Left kidney (tissue), 8 donors: Measurements from ENCODE around the gene DIO2. TPM values are rescaled to one million over a fixed set of nuclear protein-coding genes. Genes with fewer than 3 reads are reported as not detected.
A peak's percentile ranks its signal among the peaks of the same experiment; 100 is the strongest.

Experiments used
- DNase-seq: peaks from one replicate; pipeline ENCODE4 v3.0.0-alpha.2; 2013
- long read RNA-seq, 8 donors: transcript quantifications; one replicate each; lab custom pipeline, GENCODE V29; 2026
- polyA plus RNA-seq: library from polyadenylated mRNA; unstranded; fragments of 120-200 nt; gene quantifications from one replicate; pipeline ENCODE4 v1.2.1, GENCODE V29; 2013; ENCODE audit not compliant: insufficient read length

Gene DIO2
- polyA plus RNA-seq = 0.45 TPM
- long read RNA-seq, donor 1 = 0 reads
- long read RNA-seq, donor 2 = 0 reads
- long read RNA-seq, donor 3 = 0 reads
- long read RNA-seq, donor 4 = 0 reads
- long read RNA-seq, donor 5 = 0 reads
- long read RNA-seq, donor 6 = 0 reads
- long read RNA-seq, donor 7, full-length matches to known transcripts = 1 of 1 reads
- long read RNA-seq, donor 7, partial matches to known transcripts = 0 of 1 reads
- long read RNA-seq, donor 7, other reads (novel, unspliced or antisense) = 0 of 1 reads
- long read RNA-seq, donor 8 = 0 reads

GRCh38 chr14:80211153-80212022 is at the start of gene DIO2:
DIO2 (minus strand) TSS chr14:80211504; CDS start chr14:80211472, 32 bp downstream.
- peak; percentile 8 for DNase-seq

GRCh38 chr14:80260645-80261044 is 49.3 kb upstream of the DIO2 start:
- peak; percentile 27 for DNase-seq

GRCh38 chr14:80239631-80240030 is 28.3 kb upstream of the DIO2 start:
- DNase-seq = no peak

- DNase-seq = no peak
These were observed 25.8 kb upstream of the DIO2 start for GRCh38 chr14:80237143-80237542.

DNA sequence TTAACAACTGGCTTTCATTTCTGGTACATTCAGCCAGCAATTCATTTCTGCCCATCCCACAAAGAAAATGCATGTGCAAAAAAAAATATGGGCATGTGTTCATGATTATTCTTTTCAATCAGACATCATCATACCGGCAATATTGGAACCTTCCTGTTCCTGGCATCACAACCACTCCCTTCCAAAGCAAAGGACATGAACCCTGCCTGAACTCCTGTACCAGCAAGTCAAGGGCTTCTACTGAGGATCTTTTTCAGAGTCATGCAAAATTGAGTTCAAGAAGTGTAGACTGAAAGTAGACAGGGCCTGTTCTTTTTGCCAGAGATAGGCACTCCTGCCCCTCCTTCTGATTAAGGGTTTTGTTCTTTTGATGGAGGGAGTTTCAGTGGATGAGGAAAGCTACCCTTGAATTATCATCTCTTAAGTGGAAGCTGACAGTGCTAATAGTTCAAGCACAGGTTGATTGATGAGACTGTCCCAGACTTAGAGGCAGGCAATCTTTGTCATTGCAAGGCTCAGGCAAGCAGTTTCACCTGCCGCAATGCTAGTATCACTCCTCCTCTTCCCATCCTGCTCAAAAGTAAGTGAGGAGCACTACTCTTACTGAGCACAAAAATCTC is 22.3 kb upstream of the DIO2 start:
- DNase-seq = no peak

DNA sequence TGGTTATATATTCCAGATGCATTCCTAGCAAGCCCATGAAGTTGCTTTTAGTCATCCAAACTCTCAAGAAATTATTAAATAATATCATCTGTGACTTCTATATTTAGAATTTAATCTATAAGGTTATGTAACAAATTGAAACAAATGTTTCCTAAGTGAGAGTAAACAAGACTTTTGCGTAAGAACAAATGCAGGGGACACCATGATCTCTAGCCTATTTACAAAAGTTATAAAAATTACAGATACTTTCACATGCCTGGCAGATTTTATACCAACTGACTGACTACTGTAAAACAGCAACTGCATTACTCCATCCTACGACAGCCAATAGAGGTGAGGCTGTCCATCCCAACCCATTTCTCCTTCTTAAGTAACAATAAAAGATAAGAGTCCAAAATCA is 20.4 kb upstream of the DIO2 start:
- DNase-seq = no peak

DNA sequence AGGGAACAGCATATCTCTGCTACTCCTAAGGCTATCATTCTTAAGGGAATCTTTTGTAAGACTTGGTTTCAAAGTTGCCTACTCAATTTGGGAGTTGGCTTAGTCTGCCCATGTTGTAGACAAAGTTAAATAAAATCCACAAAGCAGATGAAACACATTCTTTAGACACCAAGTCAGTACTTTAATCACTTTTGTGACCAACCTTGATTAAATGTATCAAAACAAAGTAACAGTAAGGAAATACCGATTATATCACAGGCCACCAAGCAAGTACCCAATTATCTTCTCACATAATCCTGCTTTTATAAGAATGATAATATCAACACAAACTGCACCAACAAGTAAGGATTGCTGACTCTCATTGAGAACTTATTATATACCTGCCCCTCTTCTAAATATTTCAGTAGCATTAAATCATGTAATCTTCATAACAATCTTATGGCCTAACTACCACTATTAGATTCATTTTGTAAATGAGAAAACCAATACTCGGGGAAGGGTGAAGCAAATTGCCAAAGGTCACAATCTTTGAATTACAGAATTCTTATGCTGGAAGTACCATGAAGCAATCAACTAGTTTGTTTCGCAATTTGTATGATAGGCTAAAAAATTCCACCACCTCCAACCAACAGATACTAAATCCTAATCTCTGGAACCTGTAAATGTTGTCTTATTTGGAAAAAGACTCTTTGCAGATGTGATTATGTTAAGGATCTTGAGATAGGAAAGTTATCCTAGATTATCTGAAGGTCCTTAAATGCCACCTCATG is 12.6 kb upstream of the DIO2 start:
- no peak for DNase-seq

DNA sequence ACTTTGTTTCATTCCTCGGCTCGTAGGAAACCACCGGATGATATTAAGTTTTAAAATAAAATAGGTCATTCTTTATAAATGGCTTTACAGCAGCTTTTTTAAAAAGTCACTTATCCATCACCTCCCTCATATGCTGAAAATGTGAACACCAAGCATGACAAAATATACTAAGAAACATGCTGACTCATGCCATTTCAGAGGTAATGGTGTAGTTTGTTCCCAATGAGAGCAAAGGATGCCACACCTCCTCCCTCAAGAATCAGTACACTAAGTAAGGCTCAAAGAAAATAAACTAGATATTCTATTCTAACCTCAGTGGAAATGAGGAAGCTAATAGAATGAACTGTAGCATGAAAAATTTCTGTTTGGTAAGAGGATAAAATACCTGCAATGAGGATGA is 5.5 kb upstream of the DIO2 start:
- no peak for DNase-seq

DNA sequence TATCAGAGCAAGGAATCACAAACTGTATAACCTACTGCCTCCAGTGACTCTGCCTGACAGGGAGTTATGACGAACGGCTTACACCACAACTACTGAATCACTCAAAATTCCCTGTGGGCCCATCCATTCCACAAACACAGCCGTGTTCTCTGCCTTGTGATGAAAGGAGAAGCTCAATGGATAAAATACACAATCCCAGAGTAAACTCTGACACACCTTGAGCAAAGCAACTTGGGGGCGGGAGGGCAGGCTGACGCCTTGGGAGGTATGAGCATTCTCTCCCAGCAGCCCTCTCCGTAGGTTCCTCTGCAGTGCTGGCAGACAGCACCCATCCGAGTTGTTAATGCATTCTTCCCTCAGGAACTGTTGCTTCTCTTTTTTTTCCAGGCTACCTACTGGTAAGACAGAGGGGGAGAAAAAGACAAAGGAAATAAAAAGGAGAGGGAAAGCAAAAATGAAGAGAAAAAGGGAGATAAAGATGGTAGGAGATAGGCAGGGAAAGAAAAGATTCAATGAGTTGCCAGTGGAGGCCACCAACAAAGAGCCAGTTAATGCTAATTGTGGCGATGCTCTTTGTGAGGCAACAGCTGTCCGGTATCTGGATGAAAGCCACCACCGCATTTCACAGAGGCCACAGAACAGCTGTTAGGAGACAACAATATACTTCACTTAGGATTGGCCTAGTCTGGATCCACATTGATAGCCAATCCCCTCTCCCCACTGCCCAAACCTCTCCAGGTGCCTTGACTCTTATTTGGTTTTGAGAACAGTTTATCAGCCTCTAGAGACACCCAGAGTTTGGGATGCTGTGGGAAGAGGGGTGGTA is 4.7 kb upstream of the DIO2 start:
- DNase-seq = peak; percentile 7

DNA sequence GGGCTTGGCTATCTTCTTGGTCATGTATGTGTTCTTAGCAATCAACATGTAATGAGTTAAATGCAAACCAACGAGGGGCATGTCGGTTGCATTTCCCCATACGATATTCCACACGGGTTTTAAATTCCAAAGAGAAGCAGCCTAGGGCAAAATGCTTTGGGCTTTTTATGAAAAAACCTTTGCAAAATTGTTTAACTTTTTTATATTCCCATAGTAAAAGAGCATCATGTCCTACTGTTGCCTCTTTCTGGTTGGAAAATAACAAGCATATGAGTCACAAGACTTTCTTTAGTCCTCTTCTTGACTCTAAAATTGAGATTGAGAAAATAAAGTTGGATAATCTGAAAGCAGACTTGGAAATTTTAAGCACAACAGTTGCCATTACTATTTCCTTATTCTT is 3.8 kb upstream of the DIO2 start:
- no peak for DNase-seq

- no peak for DNase-seq
These were observed 2.3 kb upstream of the DIO2 start for GRCh38 chr14:80213602-80214001.

- DNase-seq = peak; percentile 19
These were observed 706 bp upstream of the DIO2 start for GRCh38 chr14:80212023-80212397.

- no peak for DNase-seq
These were observed 2.8 kb downstream of the DIO2 start for GRCh38 chr14:80208461-80208860.

DNA sequence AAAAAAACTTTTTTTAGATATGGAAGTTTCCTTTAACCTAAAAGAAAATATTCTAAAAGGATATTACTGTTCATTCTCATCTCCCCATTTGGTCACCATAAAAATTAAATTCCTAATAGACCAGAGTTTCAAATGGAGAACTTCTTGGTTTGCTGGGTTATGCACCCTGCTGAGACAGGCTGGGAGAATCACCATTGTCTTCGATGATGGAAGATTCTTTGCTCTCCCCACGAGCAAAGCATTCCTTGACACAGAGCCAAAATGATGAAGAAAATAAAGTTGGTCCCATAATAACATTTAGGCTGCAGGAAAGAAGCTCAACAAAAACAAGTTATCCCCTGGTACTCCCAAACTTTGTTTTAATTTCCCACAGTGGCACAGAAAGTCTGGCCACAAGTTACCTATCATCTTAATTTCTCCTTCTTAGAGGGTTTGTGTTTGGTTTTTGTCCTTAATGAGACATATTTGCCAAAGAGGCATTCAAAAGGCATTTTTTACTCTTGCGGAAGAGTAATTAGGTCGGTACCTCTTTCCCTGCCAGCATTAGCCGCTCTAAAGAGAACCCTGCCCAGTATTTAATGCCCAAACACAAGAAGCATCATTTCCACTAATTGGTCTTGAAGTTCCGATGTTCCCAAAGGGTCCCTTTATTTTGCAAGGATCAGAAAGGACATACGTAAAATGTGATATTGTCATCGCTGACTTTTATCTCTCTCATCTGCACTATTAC is 4.8 kb downstream of the DIO2 start:
- DNase-seq = no peak

GRCh38 chr14:80202888-80203562 is 8.3 kb downstream of the DIO2 start:
- no peak for DNase-seq

DNA sequence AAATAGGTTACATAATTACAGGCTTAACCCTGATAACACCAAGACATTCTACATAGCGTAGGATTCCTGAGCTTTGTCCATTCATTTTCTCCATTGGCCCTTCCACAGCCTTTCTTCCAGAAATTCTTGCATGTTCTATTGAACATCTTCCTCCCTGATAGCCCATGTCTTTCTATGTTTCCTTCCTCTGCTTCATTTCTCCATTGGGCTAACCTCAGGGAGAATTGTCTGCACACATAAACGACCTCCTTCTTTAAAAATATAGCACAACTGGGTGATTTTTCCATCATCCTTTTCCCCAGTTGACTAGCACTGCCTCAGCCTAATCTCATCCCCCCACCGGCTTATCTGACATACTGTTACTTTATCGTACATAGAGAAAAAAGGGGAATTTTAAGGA is 11.2 kb downstream of the DIO2 start:
- DNase-seq = no peak

DNA sequence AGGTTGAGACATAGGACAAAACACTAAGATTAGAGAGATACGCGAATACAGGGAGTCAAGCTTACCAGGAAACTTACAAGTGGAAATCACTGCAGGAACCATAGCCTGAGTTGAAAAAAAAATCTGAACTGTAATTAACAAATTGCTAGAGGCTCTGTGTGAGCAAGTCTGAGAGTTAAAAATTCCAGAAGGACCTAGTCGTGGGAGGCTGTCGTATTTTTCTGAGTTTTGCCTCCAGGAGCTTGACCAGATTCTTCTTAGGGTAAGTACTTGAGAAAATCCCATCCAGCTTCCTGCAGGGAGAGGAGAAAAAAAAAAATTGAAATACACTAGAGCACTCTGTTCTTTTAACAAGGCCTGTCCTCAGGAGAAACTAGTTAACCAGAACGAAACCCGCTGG is 22.7 kb downstream of the DIO2 start:
- no peak for DNase-seq

DNA sequence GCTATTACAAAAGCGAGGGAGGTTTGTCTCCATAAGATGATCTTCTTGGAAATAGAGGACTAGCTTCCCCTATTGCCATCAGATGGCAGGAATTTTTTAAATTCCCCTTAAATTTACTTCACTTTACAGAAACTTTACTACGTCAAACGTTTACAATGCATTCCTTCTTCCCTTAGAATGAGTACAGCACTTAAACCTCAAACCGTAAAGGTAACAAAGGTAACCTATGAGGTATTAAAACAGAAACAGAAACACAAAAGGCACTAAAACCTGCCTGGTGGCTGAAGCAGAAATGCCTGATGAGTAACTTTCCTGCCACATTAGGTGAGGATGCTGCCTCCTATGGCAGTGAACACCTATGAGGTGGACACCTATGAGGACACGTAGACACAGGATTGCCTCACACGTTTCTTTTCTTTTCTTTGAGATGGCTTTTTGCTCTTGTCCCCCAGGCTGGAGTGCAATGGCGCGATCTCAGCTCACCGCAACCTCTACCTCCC is 25.0 kb downstream of the DIO2 start:
- no peak for DNase-seq

DNA sequence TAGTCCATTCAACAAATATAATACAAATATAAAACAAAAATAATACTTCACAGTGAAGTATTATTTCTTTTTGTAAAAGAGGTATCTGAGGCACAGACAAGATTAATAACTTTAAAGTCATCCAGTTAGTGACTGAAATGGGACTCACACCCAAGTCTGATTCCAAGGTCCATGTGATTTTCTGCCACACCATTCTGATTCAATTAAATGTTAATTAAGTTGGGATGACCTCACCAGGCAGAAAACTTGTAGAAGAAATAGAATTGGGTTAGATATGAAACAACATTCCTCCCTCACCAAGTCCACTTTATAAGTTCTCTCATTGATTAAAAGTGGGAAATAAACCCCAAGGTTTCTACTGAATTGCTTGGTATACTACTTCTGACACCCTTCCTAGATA is 34.4 kb downstream of the DIO2 start:
- no peak for DNase-seq
